ENCODE measurements around the gene ASB9.

The ASB9 gene

DNA sequence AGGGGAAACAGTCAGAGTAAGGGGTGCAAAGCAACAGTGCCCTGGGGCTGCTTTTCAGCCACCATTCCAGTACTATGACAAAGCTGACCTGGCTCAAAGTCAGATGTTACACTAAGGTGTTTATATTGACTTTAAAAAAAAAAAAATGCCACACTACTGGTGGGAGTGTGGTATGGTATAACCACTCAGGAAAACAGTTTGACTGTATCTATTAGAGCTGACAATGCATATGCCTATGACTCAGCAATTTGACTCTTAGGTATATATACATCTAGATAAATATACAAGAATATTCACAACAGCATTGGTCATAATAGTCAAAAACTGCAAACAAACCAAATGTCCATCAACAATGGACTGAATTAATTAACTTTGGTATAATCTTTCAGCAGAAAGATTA lies 15.0 kb downstream of the ASB9 start:
- POLR2A ChIA-PET, result no interaction called here
- TF ChIP-seq ZNF514 (tag by site-specific recombination; IDR thresholded peaks at IDR 0.05) (no peak), ZFHX2 (tag by site-specific recombination; conservative IDR thresholded peaks at IDR 0.05) (no peak), PRDM1 (tag by site-specific recombination; IDR thresholded peaks at IDR 0.05) (no peak), ZNF239 (tag by site-specific recombination; IDR thresholded peaks at IDR 0.05) (no peak), ZNF692 (tag by site-specific recombination; IDR thresholded peaks at IDR 0.05) (no peak), ZNF585B (tag by site-specific recombination; IDR thresholded peaks at IDR 0.05) (no peak), ZNF776 (tag by site-specific recombination; IDR thresholded peaks at IDR 0.05; ENCODE audit: borderline replicate concordance) (no peak), ZNF433 (tag by site-specific recombination; IDR thresholded peaks at IDR 0.05; ENCODE audit: low read depth) (no peak), TCF7L2 (IDR thresholded peaks at IDR 0.05; ENCODE audit: borderline replicate concordance, low read depth, low read length) (no peak), GLIS1 (tag by site-specific recombination; IDR thresholded peaks at IDR 0.05) (no peak)

GRCh38 chrX:15245896-15246295 lies 24.0 kb downstream of the ASB9 start:
- H3K27ac ChIP-seq (ENCODE audit: extremely low read depth, low read depth, low read length), result no peak overlapping the region
- POLR2A ChIA-PET, result no interaction called here
- no peaks in the 10 kb centered on the region for H3K36me3 ChIP-seq (ENCODE audit: control insufficient read depth in 2 of 2, insufficient read depth in 1 of 2, low read length in 2 of 2)
- TF ChIP-seq ZNF704 (tag by site-specific recombination; IDR thresholded peaks at IDR 0.05) (no peak), EGR2 (tag by site-specific recombination; IDR thresholded peaks at IDR 0.05; ENCODE audit: low read depth) (no peak), ZBTB26 (tag by site-specific recombination; optimal IDR thresholded peaks at IDR 0.05) (no peak), ZBTB11 (tag by site-specific recombination; conservative IDR thresholded peaks at IDR 0.05; ENCODE audit: low read depth) (no peak), ZNF514 (tag by site-specific recombination; IDR thresholded peaks at IDR 0.05) (no peak), ZXDB (tag by site-specific recombination; IDR thresholded peaks at IDR 0.05) (no peak), GLIS1 (tag by site-specific recombination; IDR thresholded peaks at IDR 0.05) (no peak), ZNF791 (tag by site-specific recombination; IDR thresholded peaks at IDR 0.05) (no peak), ZNF350 (tag by site-specific recombination; IDR thresholded peaks at IDR 0.05) (no peak), ZNF670 (tag by site-specific recombination; IDR thresholded peaks at IDR 0.05; ENCODE audit: low read depth) (no peak), PRDM1 (tag by site-specific recombination; IDR thresholded peaks at IDR 0.05) (no peak), ZNF280D (tag by site-specific recombination; IDR thresholded peaks at IDR 0.05) (no peak)
- TF ChIP-seq, protein P1, sequence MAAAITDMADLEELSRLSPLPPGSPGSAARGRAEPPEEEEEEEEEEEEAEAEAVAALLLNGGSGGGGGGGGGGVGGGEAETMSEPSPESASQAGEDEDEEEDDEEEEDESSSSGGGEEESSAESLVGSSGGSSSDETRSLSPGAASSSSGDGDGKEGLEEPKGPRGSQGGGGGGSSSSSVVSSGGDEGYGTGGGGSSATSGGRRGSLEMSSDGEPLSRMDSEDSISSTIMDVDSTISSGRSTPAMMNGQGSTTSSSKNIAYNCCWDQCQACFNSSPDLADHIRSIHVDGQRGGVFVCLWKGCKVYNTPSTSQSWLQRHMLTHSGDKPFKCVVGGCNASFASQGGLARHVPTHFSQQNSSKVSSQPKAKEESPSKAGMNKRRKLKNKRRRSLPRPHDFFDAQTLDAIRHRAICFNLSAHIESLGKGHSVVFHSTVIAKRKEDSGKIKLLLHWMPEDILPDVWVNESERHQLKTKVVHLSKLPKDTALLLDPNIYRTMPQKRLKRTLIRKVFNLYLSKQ (tag by site-specific recombination; IDR thresholded peaks at IDR 0.05; ENCODE audit: borderline replicate concordance), result no peak
- no peaks in the 10 kb centered on the region for H3K9me3 ChIP-seq (ENCODE audit: control insufficient read depth, insufficient read depth, low read depth, low read length)
- CTCF ChIA-PET, result no interaction called here
- no peak overlapping the region for H3K4me3 ChIP-seq (ENCODE audit: low read depth, low read length)
- no peaks in the 10 kb centered on the region for H3K4me1 ChIP-seq (ENCODE audit: control insufficient read depth, insufficient read depth, low read length)

More for the DNA sequence above, 15.0 kb downstream of the ASB9 start:
- Histone ChIP-seq H3K36me3 (ENCODE audit: control insufficient read depth in 2 of 2, insufficient read depth in 1 of 2, low read length in 2 of 2) (no peaks in the 10 kb centered on the region), H3K4me1 (ENCODE audit: control insufficient read depth, insufficient read depth, low read length) (no peaks in the 10 kb centered on the region), H3K9me3 (ENCODE audit: control insufficient read depth, insufficient read depth, low read depth, low read length) (no peaks in the 10 kb centered on the region), H3K27ac (ENCODE audit: extremely low read depth, low read depth, low read length) (no peak overlapping the region), H3K4me3 (ENCODE audit: low read depth, low read length) (no peak overlapping the region)
- CTCF ChIA-PET, result interaction anchor here (0.7 kb wide), 1 partner anchor 290 kb away, joined by 4 read pairs; no protein-coding TSS in a partner anchor
